ENCODE measurements around the gene CTNNA1.
"Not testable (repeated sequence)": the region's sequence is repeated elsewhere in the genome, so short reads cannot be mapped to it uniquely, and the experiment has no call there.

Gene CTNNA1

GRCh38 chr5:138824924-138825863 is 72.0 kb downstream of the CTNNA1 start:
- no peak for DNase-seq

- DNase-seq: no peak
Measured at GRCh38 chr5:138828556-138828955, 75.3 kb downstream of the CTNNA1 start.

- no peak for DNase-seq
Measured at GRCh38 chr5:138829341-138829740, 76.1 kb downstream of the CTNNA1 start.

GRCh38 chr5:138831703-138832102 is 78.5 kb downstream of the CTNNA1 start:
- no peak for DNase-seq

- DNase-seq: no peak
Measured at GRCh38 chr5:138832218-138832617, 79.0 kb downstream of the CTNNA1 start.

GRCh38 chr5:138833080-138833479 is 79.9 kb downstream of the CTNNA1 start:
- no peak for DNase-seq

- DNase-seq: no peak
Measured at GRCh38 chr5:138833726-138834480, 80.7 kb downstream of the CTNNA1 start.

- DNase-seq: not testable (repeated sequence)
Measured at GRCh38 chr5:138834853-138835252, 81.6 kb downstream of the CTNNA1 start.

GRCh38 chr5:138837160-138837559 is 83.9 kb downstream of the CTNNA1 start:
- no peak for DNase-seq

GRCh38 chr5:138840103-138840502 is 86.9 kb downstream of the CTNNA1 start:
- no peak for DNase-seq

- no peak for DNase-seq
Measured at GRCh38 chr5:138841531-138841930, 88.3 kb downstream of the CTNNA1 start.

- DNase-seq: no peak
Measured at GRCh38 chr5:138843316-138844124, 90.3 kb downstream of the CTNNA1 start.

GRCh38 chr5:138844125-138844461 is 90.9 kb downstream of the CTNNA1 start:
- no peak for DNase-seq

GRCh38 chr5:138844812-138845513 is 91.7 kb downstream of the CTNNA1 start:
- no peak for DNase-seq

GRCh38 chr5:138849439-138849838 is 96.2 kb downstream of the CTNNA1 start:
- DNase-seq: no peak

GRCh38 chr5:138849882-138850281 is 96.7 kb downstream of the CTNNA1 start:
- DNase-seq: no peak

GRCh38 chr5:138850865-138851435 is 97.7 kb downstream of the CTNNA1 start:
- DNase-seq: no peak

GRCh38 chr5:138853132-138853531 is 99.9 kb downstream of the CTNNA1 start:
- DNase-seq: no peak

- DNase-seq: no peak
Measured at GRCh38 chr5:138867011-138867410, 113.8 kb downstream of the CTNNA1 start.

- DNase-seq: no peak
Measured at GRCh38 chr5:138869038-138869437, 115.8 kb downstream of the CTNNA1 start.

GRCh38 chr5:138869763-138870500 is 116.7 kb downstream of the CTNNA1 start:
- DNase-seq: no peak
